HFFc6 (cell line): ENCODE data around the gene CNIH3. TPM values are rescaled to one million over a fixed set of nuclear protein-coding genes. Genes with fewer than 3 reads are reported as not detected.

Source experiments
- DNase-seq: peaks from one replicate; pipeline ENCODE4 v3.0.0-alpha.2; 2018
- H3K27ac Mint-ChIP-seq: 2 replicates; pipeline ENCODE4 v1.8.0; 2020; ENCODE audit warnings: mild to moderate bottlenecking, mixed read lengths
- H3K27me3 Mint-ChIP-seq: 2 replicates; pipeline ENCODE4 v1.8.0; 2021; ENCODE audit warnings: mild to moderate bottlenecking, moderate library complexity, mixed read lengths; ENCODE audit not compliant: insufficient read depth
- H3K36me3 Mint-ChIP-seq: 2 replicates; pipeline ENCODE4 v1.8.0; 2021; ENCODE audit warnings: low read depth, mixed read lengths
- H3K4me1 Mint-ChIP-seq: 2 replicates; pipeline ENCODE4 v1.8.0; 2020; ENCODE audit warnings: low read depth, mixed read lengths
- H3K4me3 Mint-ChIP-seq: 2 replicates; pipeline ENCODE4 v1.8.0; 2020; ENCODE audit warnings: mild to moderate bottlenecking, moderate library complexity, mixed read lengths
- H3K9me3 Mint-ChIP-seq: 2 replicates; pipeline ENCODE4 v1.8.0; 2020; ENCODE audit warnings: mild to moderate bottlenecking, mixed read lengths
- CTCF ChIP-seq: fragments of 200-600 bp; sonication (generic); IDR thresholded peaks from 2 replicates; pipeline ENCODE4 v1.5.0; 2021; ENCODE audit warnings: antibody characterized with exemption, mild to moderate bottlenecking
- total RNA-seq, 6 experiments: library from RNA; stranded (reverse); fragmentation: NEBNext Ultra II Directional; extraction: Animal tissue kit (Norgen Biotek cat#: 25700); gene quantifications; 2 replicates in 1 of 6; 3 replicates in 5 of 6; pipeline ENCODE4 v1.2.3, GENCODE V29; 2021

CNIH3 gene
- total RNA-seq, 6 experiments from 2014 or later: 18.6 to 32.3 (median 30.5) TPM

GRCh38 chr1:224761245-224761644 lies 145.1 kb downstream of the CNIH3 start:
- Mint-ChIP-seq H3K4me3 (no peak overlapping the region), H3K4me1 (no peaks in the 10 kb centered on the region), H3K36me3 (peaks cover 14% of the 10 kb centered on the region), H3K27ac (no peak overlapping the region), H3K27me3 (peaks cover 11% of the 10 kb centered on the region), H3K9me3 (peaks cover 17% of the 10 kb centered on the region)
- TF ChIP-seq CTCF: no peak
- no peak for DNase-seq

GRCh38 chr1:224762046-224762445 lies 145.9 kb downstream of the CNIH3 start:
- Mint-ChIP-seq H3K4me1 (no peaks in the 10 kb centered on the region), H3K27me3 (peaks cover 13% of the 10 kb centered on the region), H3K27ac (no peak overlapping the region), H3K4me3 (no peak overlapping the region), H3K36me3 (peaks cover 14% of the 10 kb centered on the region), H3K9me3 (peaks cover 17% of the 10 kb centered on the region)
- DNase-seq: no peak
- TF ChIP-seq CTCF: no peak

GRCh38 chr1:224762701-224763100 lies 146.6 kb downstream of the CNIH3 start:
- H3K4me3 Mint-ChIP-seq: no peak overlapping the region
- no peaks in the 10 kb centered on the region for H3K4me1 Mint-ChIP-seq
- no peak overlapping the region for H3K27ac Mint-ChIP-seq
- DNase-seq: no peak
- H3K36me3 Mint-ChIP-seq: peaks cover 14% of the 10 kb centered on the region
- peaks cover 17% of the 10 kb centered on the region for H3K27me3 Mint-ChIP-seq
- TF ChIP-seq CTCF: no peak
- peaks cover 17% of the 10 kb centered on the region for H3K9me3 Mint-ChIP-seq

GRCh38 chr1:224763126-224763775 lies 147.1 kb downstream of the CNIH3 start:
- no peak for TF ChIP-seq CTCF
- Mint-ChIP-seq H3K27ac (no peak overlapping the region), H3K9me3 (peaks cover 15% of the 10 kb centered on the region), H3K27me3 (peaks cover 17% of the 10 kb centered on the region), H3K36me3 (peaks cover 13% of the 10 kb centered on the region), H3K4me1 (no peaks in the 10 kb centered on the region), H3K4me3 (no peak overlapping the region)
- no peak for DNase-seq

GRCh38 chr1:224766266-224766665 lies 150.1 kb downstream of the CNIH3 start:
- Mint-ChIP-seq H3K4me3 (no peak overlapping the region), H3K4me1 (peaks cover 19% of the 10 kb centered on the region), H3K27me3 (peaks cover 17% of the 10 kb centered on the region), H3K9me3 (no peaks in the 10 kb centered on the region), H3K36me3 (no peaks in the 10 kb centered on the region; the same call in 1 of the 2 replicates), H3K27ac (no peak overlapping the region)
- no peak for TF ChIP-seq CTCF
- no peak for DNase-seq
